NT2/D1 (cell line): ENCODE results near the gene DENND5A.

Experiments
- SUZ12 ChIP-seq: IDR thresholded peaks from 2 replicates; pipeline ENCODE4 v1.6.1; 2011; ENCODE audit not compliant: insufficient read length, insufficient read depth; ENCODE audit errors: extremely low read depth
- YY1 ChIP-seq: IDR thresholded peaks from 2 replicates; pipeline ENCODE4 v1.6.1; 2011; ENCODE audit not compliant: insufficient read length, insufficient read depth

DNA sequence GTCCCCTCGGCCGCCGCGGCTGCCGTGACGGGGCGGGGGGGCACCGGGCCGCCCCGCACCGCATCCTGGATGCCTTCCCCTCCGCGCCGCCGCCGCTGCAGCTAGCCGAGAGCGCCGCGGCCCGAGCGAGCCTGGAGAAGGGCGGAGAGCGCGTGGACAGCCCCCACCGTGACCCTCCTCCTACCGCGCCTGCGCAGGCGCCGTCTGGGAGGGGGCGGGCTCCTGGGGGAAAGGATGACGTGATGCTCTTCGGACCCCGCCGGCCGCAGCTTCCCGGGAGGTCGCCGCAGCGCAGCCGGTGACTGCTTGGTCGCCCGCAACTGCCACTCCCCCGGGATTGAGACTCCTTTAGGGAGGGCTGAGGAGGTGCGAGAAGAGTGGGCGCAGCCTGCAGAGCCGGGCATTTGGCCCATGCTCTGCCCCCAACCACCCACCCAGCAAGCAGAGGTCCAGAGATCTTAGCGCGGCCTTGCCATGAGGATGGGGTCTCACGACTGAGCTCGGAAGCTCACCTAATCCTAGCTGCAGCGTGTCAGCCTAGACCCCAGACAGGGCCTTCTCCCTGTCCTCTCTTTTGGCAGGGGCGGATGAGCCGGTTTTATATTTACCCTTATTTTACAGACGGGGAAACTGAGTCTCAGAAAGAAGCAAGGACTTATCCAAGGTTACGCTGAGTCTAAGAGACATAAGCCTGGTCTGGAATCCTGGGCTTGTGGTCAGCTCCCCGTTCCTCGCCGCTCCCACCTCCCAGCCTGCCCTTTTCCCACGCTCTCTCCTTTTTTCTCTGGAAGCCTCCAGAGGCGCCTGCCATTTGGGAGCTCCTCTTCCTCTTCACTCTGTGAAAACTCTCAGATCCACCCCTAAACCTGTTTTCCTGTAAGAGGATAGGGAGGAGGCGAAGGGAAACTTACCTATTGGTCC is at the start of gene DENND5A:
- TF ChIP-seq YY1 = no peak
- no peak for TF ChIP-seq SUZ12
